Measurements from ENCODE around the gene CCSER1. TPM values are rescaled to one million over a fixed set of nuclear protein-coding genes. Genes with fewer than 3 reads are reported as not detected.

Gene CCSER1
- total and polyA plus RNA-seq, 4 donors: 0.61 to 23.0 (median 3.8) TPM

DNA sequence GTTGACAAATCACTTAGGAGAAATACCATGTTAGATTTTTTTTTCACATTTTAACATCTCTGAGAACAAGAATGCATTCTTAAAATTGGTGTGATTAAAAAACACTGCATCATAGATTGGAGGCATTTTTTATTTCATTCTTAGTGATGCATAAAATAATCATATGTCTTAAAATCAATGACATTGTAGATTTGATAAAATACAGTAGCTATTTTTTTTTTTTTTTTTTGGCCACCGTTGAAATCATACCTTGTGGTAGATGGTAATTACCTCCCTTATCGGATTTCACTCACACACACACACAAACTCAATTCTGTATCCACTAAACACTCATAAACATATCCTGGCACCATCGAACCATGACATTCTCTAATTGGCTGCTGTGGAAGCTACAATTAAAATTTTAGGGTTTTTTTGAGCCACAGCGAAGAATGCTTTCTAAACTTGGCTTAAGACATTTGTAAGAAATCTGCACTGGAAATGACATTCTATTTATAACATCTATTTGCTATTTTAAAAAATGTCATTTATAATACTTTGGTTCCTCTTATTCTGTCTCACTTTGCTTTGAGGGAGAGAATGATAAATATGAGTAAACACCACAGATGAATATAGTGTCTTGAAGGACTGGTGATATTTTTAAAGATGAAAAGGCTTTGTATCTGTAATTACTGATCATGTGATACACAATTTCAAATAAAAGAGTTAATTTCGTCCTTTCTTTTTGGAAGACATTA, 60.1 kb downstream of the CCSER1 start:
- H3K4me3 ChIP-seq: no peak overlapping the region
- 76 to 87% methylated on average over 5 of the region's 5 CpGs for WGBS, 2 donors
- no peaks in the 10 kb centered on the region for H3K9me3 ChIP-seq (ENCODE audit: control insufficient read depth in 4 of 4, insufficient read depth in 3 of 4, low read length in 3 of 4)
- H3K9ac ChIP-seq (ENCODE audit: insufficient read depth in 1 of 2, low read length in 2 of 2): no peak overlapping the region
- TF ChIP-seq, protein P1, sequence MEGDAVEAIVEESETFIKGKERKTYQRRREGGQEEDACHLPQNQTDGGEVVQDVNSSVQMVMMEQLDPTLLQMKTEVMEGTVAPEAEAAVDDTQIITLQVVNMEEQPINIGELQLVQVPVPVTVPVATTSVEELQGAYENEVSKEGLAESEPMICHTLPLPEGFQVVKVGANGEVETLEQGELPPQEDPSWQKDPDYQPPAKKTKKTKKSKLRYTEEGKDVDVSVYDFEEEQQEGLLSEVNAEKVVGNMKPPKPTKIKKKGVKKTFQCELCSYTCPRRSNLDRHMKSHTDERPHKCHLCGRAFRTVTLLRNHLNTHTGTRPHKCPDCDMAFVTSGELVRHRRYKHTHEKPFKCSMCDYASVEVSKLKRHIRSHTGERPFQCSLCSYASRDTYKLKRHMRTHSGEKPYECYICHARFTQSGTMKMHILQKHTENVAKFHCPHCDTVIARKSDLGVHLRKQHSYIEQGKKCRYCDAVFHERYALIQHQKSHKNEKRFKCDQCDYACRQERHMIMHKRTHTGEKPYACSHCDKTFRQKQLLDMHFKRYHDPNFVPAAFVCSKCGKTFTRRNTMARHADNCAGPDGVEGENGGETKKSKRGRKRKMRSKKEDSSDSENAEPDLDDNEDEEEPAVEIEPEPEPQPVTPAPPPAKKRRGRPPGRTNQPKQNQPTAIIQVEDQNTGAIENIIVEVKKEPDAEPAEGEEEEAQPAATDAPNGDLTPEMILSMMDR (IDR thresholded peaks at IDR 0.05; ENCODE audit: control extremely low read depth, extremely low read depth): no peak
- no peak overlapping the region for H3K27ac ChIP-seq (ENCODE audit: low read depth in 1 of 2, low read length in 1 of 2)
- H3K4me1 ChIP-seq (ENCODE audit: control insufficient read depth in 5 of 5, insufficient read depth in 5 of 5, low read length in 5 of 5): peaks cover 0 to 13% (median 0%) of the 10 kb centered on the region in 5 donors
- no peaks in the 10 kb centered on the region for H3K27me3 ChIP-seq (ENCODE audit: control insufficient read depth in 3 of 3, insufficient read depth in 3 of 3, low read length in 2 of 3)
- ATAC-seq (ENCODE audit: insufficient read depth, low FRiP score): no peak
- DNase-seq: no peak
- H3K36me3 ChIP-seq (ENCODE audit: control insufficient read depth in 4 of 4, insufficient read depth in 4 of 4, low read length in 4 of 4): no peaks in the 10 kb centered on the region

- no peak for DNase-seq
- Histone ChIP-seq H3K27ac (ENCODE audit: low read depth in 1 of 2, low read length in 1 of 2) (no peak overlapping the region), H3K9ac (ENCODE audit: insufficient read depth in 1 of 2, low read length in 2 of 2) (no peak overlapping the region), H3K4me3 (no peak overlapping the region), H3K4me1 (ENCODE audit: control insufficient read depth in 5 of 5, insufficient read depth in 5 of 5, low read length in 5 of 5) (peaks cover 0 to 13% (median 0%) of the 10 kb centered on the region in 5 donors), H3K27me3 (ENCODE audit: control insufficient read depth in 3 of 3, insufficient read depth in 3 of 3, low read length in 2 of 3) (no peaks in the 10 kb centered on the region), H3K9me3 (ENCODE audit: control insufficient read depth in 4 of 4, insufficient read depth in 3 of 4, low read length in 3 of 4) (no peaks in the 10 kb centered on the region), H3K36me3 (ENCODE audit: control insufficient read depth in 4 of 4, insufficient read depth in 4 of 4, low read length in 4 of 4) (no peaks in the 10 kb centered on the region)
- no peak for ATAC-seq (ENCODE audit: insufficient read depth, low FRiP score)
- whole genome bisulfite sequencing, 2 donors: 88 to 89% methylated on average over 3 of the region's 3 CpGs
- TF ChIP-seq, protein P1 (IDR thresholded peaks at IDR 0.05; ENCODE audit: control extremely low read depth, extremely low read depth): no peak
Observed at GRCh38 chr4:90189178-90189577, 62.0 kb downstream of the CCSER1 start.

DNA sequence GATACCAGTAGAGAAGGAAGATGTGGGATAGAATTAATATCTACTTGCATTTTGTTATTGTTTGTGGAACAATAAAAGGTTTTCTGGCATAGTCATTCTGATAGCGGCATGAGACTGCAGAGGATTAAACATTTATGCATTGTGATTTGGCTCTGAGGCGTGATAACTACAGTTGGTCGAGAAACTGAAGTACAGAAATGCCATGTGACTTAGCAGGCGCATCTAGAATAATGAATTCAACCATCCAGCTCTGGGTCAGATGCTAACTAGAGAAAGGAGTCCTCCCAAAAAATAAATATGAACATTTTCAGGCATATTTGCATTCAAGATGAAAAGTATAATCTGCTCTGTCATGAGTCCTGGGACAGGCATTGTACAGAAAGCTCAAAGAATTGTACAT, 62.8 kb downstream of the CCSER1 start:
- H3K4me3 ChIP-seq: no peak overlapping the region
- DNase-seq: no peak
- no peaks in the 10 kb centered on the region for H3K9me3 ChIP-seq (ENCODE audit: control insufficient read depth in 4 of 4, insufficient read depth in 3 of 4, low read length in 3 of 4)
- H3K9ac ChIP-seq (ENCODE audit: insufficient read depth in 1 of 2, low read length in 2 of 2): no peak overlapping the region
- H3K27ac ChIP-seq (ENCODE audit: low read depth in 1 of 2, low read length in 1 of 2): no peak overlapping the region
- WGBS, 2 donors: 92 to 95% methylated on average over 4 of the region's 4 CpGs
- H3K4me1 ChIP-seq (ENCODE audit: control insufficient read depth in 5 of 5, insufficient read depth in 5 of 5, low read length in 5 of 5): peaks cover 0 to 13% (median 0%) of the 10 kb centered on the region in 5 donors
- TF ChIP-seq, protein P1 (IDR thresholded peaks at IDR 0.05; ENCODE audit: control extremely low read depth, extremely low read depth): no peak
- no peaks in the 10 kb centered on the region for H3K27me3 ChIP-seq (ENCODE audit: control insufficient read depth in 3 of 3, insufficient read depth in 3 of 3, low read length in 2 of 3)
- no peaks in the 10 kb centered on the region for H3K36me3 ChIP-seq (ENCODE audit: control insufficient read depth in 4 of 4, insufficient read depth in 4 of 4, low read length in 4 of 4)
- no peak for ATAC-seq (ENCODE audit: insufficient read depth, low FRiP score)
